Adrenal gland (tissue), 5 donors: ENCODE data around the gene ABTB2.

Source experiments
- CTCF ChIP-seq, 6 experiments: fragments of 450-650 bp in 4 of 6; fragments of 200-600 bp in 2 of 6; sonication (generic) in 1 of 6; IDR thresholded peaks; 1 replicate in 5 of 6; 2 replicates in 1 of 6; pipeline versions ENCODE4 v1.5.1 to v1.8.0; 2016 to 2021; ENCODE audit warnings: antibody characterized with exemption in 6 of 6, mild to moderate bottlenecking in 2 of 6, moderate library complexity in 1 of 6
- POLR2A ChIP-seq, 2 donors: fragments of 450-650 bp; IDR thresholded peaks; one replicate each; pipeline ENCODE4 v1.6.1; 2017; ENCODE audit warnings: antibody characterized with exemption in 2 of 2, mild to moderate bottlenecking in 2 of 2, moderate library complexity in 1 of 2
- donor health status: DM: no; HTN: no; CAD: no.

GRCh38 chr11:34205326-34206035, 152.3 kb downstream of the ABTB2 start:
- TF ChIP-seq POLR2A (IDR thresholded peaks at IDR 0.05), result no peak
- TF ChIP-seq CTCF (IDR thresholded peaks at IDR 0.05), result no peak
